K562 (cell line): Measurements from ENCODE around the gene SUGP1. TPM values are rescaled to one million over a fixed set of nuclear protein-coding genes. Genes with fewer than 3 reads are reported as not detected.

ENCODE experiments used
- ATAC-seq: fragments of 200-7000 bp; cut with Tn5 transposase; 3 replicates; pipeline ENCODE4 v1.9.1; 2020; ENCODE audit warnings: moderate library complexity
- BruUV-seq: library from RNA; stranded (reverse); fragments of 400-500 nt; replicated peaks from 2 replicates; lab custom pipeline; 2021; lab: Mats Ljungman, UMichigan
- CTCF ChIA-PET: fragments of 300-600 bp; formaldehyde crosslinking; extraction: SDS; loops from one replicate; lab custom pipeline; 2021; ENCODE audit warnings: low intra/inter-chr PET ratio; lab: Yijun Ruan, JAX
- POLR2A ChIA-PET: fragments of 300-600, 350-650 bp; sonication (Branson Sonifier 250); formaldehyde crosslinking; extraction: SDS; loops from one replicate; lab custom pipeline; 2021; ENCODE audit warnings: antibody characterized with exemption, inconsistent platforms; lab: Yijun Ruan, JAX
- DNase-seq, 4 experiments: peaks; one replicate each; pipeline versions ENCODE4 v3.0.0 to v3.0.0-alpha.2; 2011 to 2018; ENCODE audit warnings: low spot score in 3 of 4, mixed read lengths in 3 of 4; ENCODE audit errors: extremely low read depth in 1 of 4
- FAIRE-seq: peaks from 2 replicates; lab custom pipeline; 2011; peaks lifted over from hg19 to GRCh38; lab: Jason Lieb, UNC
- H2AFZ ChIP-seq: 2 replicates; pipeline ENCODE4 v1.6.0; 2011; ENCODE audit warnings: low read depth, low read length, control low read depth, inconsistent platforms
- H3K27ac ChIP-seq: fragments of 200-600 bp; 3 replicates; pipeline ENCODE4 v1.8.0; 2011; ENCODE audit warnings: low read depth, mild to moderate bottlenecking, control low read depth, inconsistent platforms, low read length, moderate library complexity, mixed read lengths; ENCODE audit errors: extremely low read depth
- H3K27me3 ChIP-seq, 2 experiments: fragments of 300-600 bp in 1 of 2; 2 replicates in 1 of 2; 3 replicates in 1 of 2; pipeline versions ENCODE4 v1.6.0 to v1.8.0; 2011; ENCODE audit warnings: inconsistent platforms in 2 of 2, low read length in 2 of 2, mild to moderate bottlenecking in 1 of 2, mixed read lengths in 1 of 2, moderate library complexity in 1 of 2; ENCODE audit not compliant: control insufficient read depth in 2 of 2, insufficient read depth in 2 of 2
- H3K36me3 ChIP-seq: fragments of 300-600 bp; 3 replicates; pipeline ENCODE4 v1.8.0; 2011; ENCODE audit warnings: mild to moderate bottlenecking, low read length, inconsistent platforms; ENCODE audit not compliant: control insufficient read depth, insufficient read depth
- H3K4me1 ChIP-seq, 2 experiments: fragments of 200-600 bp in 1 of 2; replicated peaks in 1 of 2; 2 replicates in 1 of 2; 3 replicates in 1 of 2; pipeline versions ENCODE4 v1.5.1 to v1.8.0; 2011; ENCODE audit warnings: inconsistent platforms in 2 of 2, low read length in 2 of 2, mild to moderate bottlenecking in 1 of 2, mixed read lengths in 1 of 2, moderate library complexity in 1 of 2; ENCODE audit not compliant: control insufficient read depth in 2 of 2, insufficient read depth in 2 of 2
- H3K4me2 ChIP-seq: 2 replicates; pipeline ENCODE4 v1.6.1; 2011; ENCODE audit warnings: low read length, control low read depth, inconsistent platforms, mixed read lengths; ENCODE audit not compliant: insufficient read depth
- H3K4me3 ChIP-seq: fragments of 200-600 bp; sonication (generic), shearing (Covaris generic); 2 replicates; pipeline ENCODE4 v1.5.1; 2016; ENCODE audit warnings: control low read depth, inconsistent platforms
- H3K79me2 ChIP-seq: fragments of 200-600 bp; 3 replicates; pipeline ENCODE4 v1.8.0; 2011; ENCODE audit warnings: low read length, inconsistent platforms; ENCODE audit not compliant: control insufficient read depth, insufficient read depth
- H3K9ac ChIP-seq, 2 experiments: 2 replicates each; pipeline versions ENCODE4 v1.6.0 to v1.6.1; 2011; ENCODE audit warnings: low read depth in 2 of 2, low read length in 2 of 2, control low read depth in 1 of 2, inconsistent platforms in 1 of 2, mild to moderate bottlenecking in 1 of 2, mixed read lengths in 1 of 2; ENCODE audit not compliant: insufficient read depth in 1 of 2
- H3K9me1 ChIP-seq: one replicate; pipeline ENCODE4 v1.6.0; 2011; ENCODE audit warnings: inconsistent platforms, mild to moderate bottlenecking, low read length, moderate library complexity; ENCODE audit not compliant: control insufficient read depth, insufficient read depth
- H3K9me3 ChIP-seq: replicated peaks from 2 replicates; pipeline ENCODE4 v1.5.1; 2011; ENCODE audit warnings: low read depth, low read length, inconsistent platforms; ENCODE audit not compliant: control insufficient read depth, insufficient read depth
- H4K20me1 ChIP-seq: replicated peaks from 2 replicates; pipeline ENCODE4 v1.6.1; 2011; ENCODE audit warnings: low read length, inconsistent platforms, mixed read lengths; ENCODE audit not compliant: control insufficient read depth, insufficient read depth
- AFF1 ChIP-seq, 2 experiments: fragments of 450-650 bp; IDR thresholded peaks; 2 replicates each; pipeline ENCODE4 v1.6.1; 2018; ENCODE audit warnings: mild to moderate bottlenecking in 2 of 2, low read depth in 1 of 2; ENCODE audit not compliant: partially characterized antibody in 2 of 2
- FOXP4 ChIP-seq: sonication (generic); formaldehyde crosslinking; IDR thresholded peaks from 2 replicates; pipeline ENCODE4 v1.8.0; 2022; ENCODE audit warnings: mild to moderate bottlenecking, missing genetic modification reagents, borderline replicate concordance
- HNRNPL ChIP-seq: fragments of 200-400 bp; formaldehyde crosslinking; IDR thresholded peaks from 2 replicates; pipeline ENCODE4 v1.6.1; 2017; ENCODE audit warnings: low read depth, mild to moderate bottlenecking, low read length
- NFRKB ChIP-seq: fragments of 450-650 bp; IDR thresholded peaks from 2 replicates; pipeline ENCODE4 v1.6.1; 2016; ENCODE audit warnings: low read depth
- SMARCA5 ChIP-seq: fragments of 450-650 bp; IDR thresholded peaks from 2 replicates; pipeline ENCODE4 v1.6.1; 2016
- ZNF449 ChIP-seq: fragments of 250-450 bp; sonication (Bioruptor Pico); IDR thresholded peaks from 2 replicates; pipeline ENCODE4 v1.8.0; 2022; ENCODE audit warnings: moderate library complexity, mild to moderate bottlenecking, inconsistent platforms
- ZNF764 ChIP-seq: fragments of 250-450 bp; sonication (Bioruptor Pico); IDR thresholded peaks from 2 replicates; pipeline ENCODE4 v1.4.0; 2020; ENCODE audit warnings: low read depth, mild to moderate bottlenecking, moderate library complexity
- WGBS: fragments of 100-300 bp; shearing (Covaris generic); methylation state at CpG from one replicate; pipeline ENCODE4 v1.1.6; 2016; ENCODE audit warnings: low coverage, mixed read lengths; ENCODE audit not compliant: insufficient coverage; ENCODE audit errors: missing lambda C conversion rate; 5-methylcytosine and 5-hydroxymethylcytosine counted together
- in situ Hi-C: fragments of 300-500 bp; cut with MboI; formaldehyde crosslinking; loops from 4 replicates; pipeline ENCODE4 v1.15.0; 2018; ENCODE audit warnings: inconsistent platforms, mixed read lengths
- intact Hi-C: fragments of 100-400 bp; cut with micrococcal nuclease; formaldehyde crosslinking; loops from 2 replicates; pipeline ENCODE4 v1.14.2; 2022
- polyA plus RNA-seq, 8 experiments: library from polyadenylated mRNA; depleted of rRNA in 4 of 8; stranded (reverse) in 5 of 8; unstranded in 3 of 8; fragments of >200 nt; fragmentation: Nextera tagmentation in 2 of 8; fragmentation: Illumina TruSeq in 1 of 8; extraction: Ambion mirVana in 2 of 8; extraction: Trizol in 1 of 8; gene quantifications; 2 replicates each; pipeline versions ENCODE4 v1.2.1 to v1.2.3, GENCODE V29; 2011 to 2014; ENCODE audit warnings: inconsistent platforms in 1 of 8, missing spikeins in 1 of 8
- total RNA-seq, 7 experiments: library from RNA; depleted of rRNA in 6 of 7; stranded (reverse); fragments of >200 nt in 6 of 7; fragmentation: Illumina TruSeq in 2 of 7; extraction: Trizol in 2 of 7; gene quantifications; 2 replicates each; pipeline versions ENCODE4 v1.2.1 to v1.2.3, GENCODE V29; 2011 to 2021; ENCODE audit warnings: low replicate concordance in 1 of 7

SUGP1 gene
- total and polyA plus RNA-seq, 9 of the 15 experiments (the other 6 are each of a cell fraction or from before 2014, with no cell fraction given) = 1.0 to 53.3 (median 32.4) TPM

- TF ChIP-seq ZNF764 (CRISPR knock-in tag) (no peak), ZNF449 (CRISPR knock-in tag) (no peak), HNRNPL (no peak), AFF1 (IDR thresholded peaks at IDR 0.05; ENCODE audit: low read depth in 1 of 2, partially characterized antibody in 2 of 2) (no peak), FOXP4 (CRISPR knock-in tag) (no peak), NFRKB (no peak), SMARCA5 (no peak)
- CTCF ChIA-PET = no interaction called here
- FAIRE-seq = no peak
Measured at GRCh38 chr19:19271828-19272599, 48.3 kb downstream of the SUGP1 start.

More at GRCh38 chr19:19271828-19272599, 48.3 kb downstream of the SUGP1 start:
- Histone ChIP-seq H3K4me1 (peaks cover 2 to 17% of the 10 kb centered on the region in 2 experiments; a peak in 3 of 5 replicates), H3K4me2 (no peak overlapping the region), H4K20me1 (0 out of 2 replicates have a peak, but pooled peaks cover 3% of the 10 kb centered on the region), H2AFZ (no peak overlapping the region), H3K27me3 (peaks cover 0 to 15% of the 10 kb centered on the region in 2 experiments; a peak in 3 of 5 replicates), H3K79me2 (no peaks in the 10 kb centered on the region), H3K9me3 (no peaks in the 10 kb centered on the region), H3K27ac (no peak overlapping the region), H3K4me3 (no peak overlapping the region), H3K9ac (no peak overlapping the region), H3K36me3 (peaks cover 16% of the 10 kb centered on the region; the same call in 2 of the 3 replicates), H3K9me1 (peaks cover 4% of the 10 kb centered on the region)
- intact Hi-C loops = no loop called here
- DNase-seq (no peak), ATAC-seq (no peak)
- in situ Hi-C loops = no loop called here
- POLR2A ChIA-PET = interaction anchor here (0.6 kb wide), 1 partner anchor 72 kb away, joined by 3 read pairs; no protein-coding TSS in a partner anchor
- 12% methylated on average over 8 of the region's 8 CpGs for WGBS
- BruUV-seq = no TSS peak
